ENCODE results near the gene LGALS14.

The LGALS14 gene

GRCh38 chr19:39754971-39755370 lies 50.7 kb downstream of the LGALS14 start:
- TF ChIP-seq, protein P1, sequence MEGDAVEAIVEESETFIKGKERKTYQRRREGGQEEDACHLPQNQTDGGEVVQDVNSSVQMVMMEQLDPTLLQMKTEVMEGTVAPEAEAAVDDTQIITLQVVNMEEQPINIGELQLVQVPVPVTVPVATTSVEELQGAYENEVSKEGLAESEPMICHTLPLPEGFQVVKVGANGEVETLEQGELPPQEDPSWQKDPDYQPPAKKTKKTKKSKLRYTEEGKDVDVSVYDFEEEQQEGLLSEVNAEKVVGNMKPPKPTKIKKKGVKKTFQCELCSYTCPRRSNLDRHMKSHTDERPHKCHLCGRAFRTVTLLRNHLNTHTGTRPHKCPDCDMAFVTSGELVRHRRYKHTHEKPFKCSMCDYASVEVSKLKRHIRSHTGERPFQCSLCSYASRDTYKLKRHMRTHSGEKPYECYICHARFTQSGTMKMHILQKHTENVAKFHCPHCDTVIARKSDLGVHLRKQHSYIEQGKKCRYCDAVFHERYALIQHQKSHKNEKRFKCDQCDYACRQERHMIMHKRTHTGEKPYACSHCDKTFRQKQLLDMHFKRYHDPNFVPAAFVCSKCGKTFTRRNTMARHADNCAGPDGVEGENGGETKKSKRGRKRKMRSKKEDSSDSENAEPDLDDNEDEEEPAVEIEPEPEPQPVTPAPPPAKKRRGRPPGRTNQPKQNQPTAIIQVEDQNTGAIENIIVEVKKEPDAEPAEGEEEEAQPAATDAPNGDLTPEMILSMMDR (IDR thresholded peaks at IDR 0.05): no peak
